Psoas muscle (tissue), 8 donors: ENCODE measurements around the gene ASCC3. TPM values are rescaled to one million over a fixed set of nuclear protein-coding genes. Genes with fewer than 3 reads are reported as not detected.

ENCODE experiments used
- ATAC-seq, 4 donors: fragments of 200-7000 bp; cut with Tn5 transposase; one replicate each; pipeline ENCODE4 v1.9.1; 2020; ENCODE audit warnings: moderate library complexity in 3 of 4, mild to moderate bottlenecking in 2 of 4
- DNase-seq, 2 donors: peaks; one replicate each; pipeline ENCODE4 v3.0.0-alpha.2; 2020
- H3K27ac ChIP-seq: fragments of 200-600 bp; one replicate; pipeline ENCODE4 v1.8.0; 2022
- H3K27me3 ChIP-seq, 3 donors: fragments of 200-600 bp in 1 of 3; one replicate each; pipeline versions ENCODE4 v1.6.1 to v1.8.0; 2013 to 2022; ENCODE audit warnings: low read length in 2 of 3, mild to moderate bottlenecking in 2 of 3, moderate library complexity in 1 of 3; ENCODE audit not compliant: insufficient read depth in 3 of 3
- H3K36me3 ChIP-seq, 2 donors: fragments of 200-600 bp in 1 of 2; one replicate each; pipeline versions ENCODE4 v1.6.1 to v1.8.0; 2013 to 2022; ENCODE audit warnings: low read depth in 1 of 2, mild to moderate bottlenecking in 1 of 2, moderate library complexity in 1 of 2; ENCODE audit not compliant: insufficient read depth in 1 of 2
- H3K4me1 ChIP-seq: fragments of 200-600 bp; one replicate; pipeline ENCODE4 v1.8.0; 2022
- H3K4me3 ChIP-seq: fragments of 200-600 bp; one replicate; pipeline ENCODE4 v1.8.0; 2022; ENCODE audit warnings: mild to moderate bottlenecking
- H3K9me3 ChIP-seq: fragments of 200-600 bp; one replicate; pipeline ENCODE4 v1.8.0; 2022
- WGBS, 3 donors: extraction: QIAGEN DNeasy Blood & Tissue Kit; methylation state at CpG; one replicate each; pipeline versions ENCODE4 v1.1.6 to v1.1.7; 2013; 5-methylcytosine and 5-hydroxymethylcytosine counted together
- intact Hi-C, 2 donors: fragments of 100-400 bp; cut with DNase I; formaldehyde crosslinking; loops; one replicate each; pipeline versions ENCODE4 v1.11.0 to v1.14.2; 2022
- polyA plus RNA-seq, 3 donors: library from polyadenylated mRNA; stranded (reverse); fragments of 200-250 nt; gene quantifications; one replicate each; pipeline ENCODE4 v1.2.3, GENCODE V29; 2013
- total RNA-seq, 4 donors: library from RNA; stranded (reverse); fragmentation: NEBNext Ultra II Directional in 2 of 4; extraction: Animal tissue kit (Norgen Biotek cat#: 25700) in 2 of 4; gene quantifications; one replicate each; pipeline versions ENCODE4 v1.2.1 to v1.2.4, GENCODE V29; 2021 to 2023
- TF ChIP-seq, protein P1 (sequence below): fragments of 200-600 bp; IDR thresholded peaks from one replicate; pipeline ENCODE4 v1.8.0; 2022; ENCODE audit warnings: antibody characterized with exemption
- donor health status: healthy with polysubstance abuse.
- donor health status: DM: no; HTN: no; CAD: no; lungs with moderate emphysema.
- donor health status: Bipolar disorder and iron deficiency.
- donor health status: healthy.
- donor health status: DM: yes; HTN: yes; CAD: no.
- donor health status: DM: no; HTN: no; CAD: no.
- donor health status: DM: no; HTN: no; CAD: no.
- donor health status: DM: yes; HTN: yes; CAD: no.

ASCC3 gene
- total and polyA plus RNA-seq, 7 donors, result 5.1 to 17.9 (median 11.2) TPM

DNA sequence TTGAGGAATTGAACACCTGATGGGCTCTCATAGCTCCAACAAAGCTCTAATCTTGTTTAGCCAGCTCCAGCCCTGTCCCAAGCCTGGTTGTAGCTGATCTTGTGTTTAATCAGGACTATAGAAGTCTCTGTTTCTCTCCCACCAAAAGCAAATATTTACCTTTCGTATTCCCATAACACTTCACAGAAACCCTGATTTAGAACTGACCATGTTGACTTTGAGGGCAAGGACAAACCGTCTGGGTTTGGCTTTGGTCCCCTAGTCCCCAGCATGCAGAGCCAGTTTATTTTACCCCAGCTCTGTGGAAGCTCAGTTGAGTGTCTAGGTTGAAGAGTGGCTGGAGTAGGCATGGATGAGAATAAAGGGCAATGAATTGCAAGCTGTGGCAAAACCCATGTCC, 398.4 kb downstream of the ASCC3 start:
- Histone ChIP-seq H3K36me3 (no peaks in the 10 kb centered on the region), H3K4me1 (no peaks in the 10 kb centered on the region), H3K27ac (no peak overlapping the region), H3K27me3 (no peaks in the 10 kb centered on the region), H3K4me3 (no peak overlapping the region), H3K9me3 (no peaks in the 10 kb centered on the region)
- no peak for DNase-seq
- ATAC-seq, result no peak
- intact Hi-C loops, result loop anchor here (10.0 kb wide), 3 partner anchors 172 to 488 kb away; partner anchors contain the start of gene MCHR2 (in 1 of the 2)
- TF ChIP-seq, protein P1, sequence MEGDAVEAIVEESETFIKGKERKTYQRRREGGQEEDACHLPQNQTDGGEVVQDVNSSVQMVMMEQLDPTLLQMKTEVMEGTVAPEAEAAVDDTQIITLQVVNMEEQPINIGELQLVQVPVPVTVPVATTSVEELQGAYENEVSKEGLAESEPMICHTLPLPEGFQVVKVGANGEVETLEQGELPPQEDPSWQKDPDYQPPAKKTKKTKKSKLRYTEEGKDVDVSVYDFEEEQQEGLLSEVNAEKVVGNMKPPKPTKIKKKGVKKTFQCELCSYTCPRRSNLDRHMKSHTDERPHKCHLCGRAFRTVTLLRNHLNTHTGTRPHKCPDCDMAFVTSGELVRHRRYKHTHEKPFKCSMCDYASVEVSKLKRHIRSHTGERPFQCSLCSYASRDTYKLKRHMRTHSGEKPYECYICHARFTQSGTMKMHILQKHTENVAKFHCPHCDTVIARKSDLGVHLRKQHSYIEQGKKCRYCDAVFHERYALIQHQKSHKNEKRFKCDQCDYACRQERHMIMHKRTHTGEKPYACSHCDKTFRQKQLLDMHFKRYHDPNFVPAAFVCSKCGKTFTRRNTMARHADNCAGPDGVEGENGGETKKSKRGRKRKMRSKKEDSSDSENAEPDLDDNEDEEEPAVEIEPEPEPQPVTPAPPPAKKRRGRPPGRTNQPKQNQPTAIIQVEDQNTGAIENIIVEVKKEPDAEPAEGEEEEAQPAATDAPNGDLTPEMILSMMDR, result no peak
- 47 to 63% (median 57%) methylated on average over 2 of the region's 2 CpGs for WGBS, 3 donors

DNA sequence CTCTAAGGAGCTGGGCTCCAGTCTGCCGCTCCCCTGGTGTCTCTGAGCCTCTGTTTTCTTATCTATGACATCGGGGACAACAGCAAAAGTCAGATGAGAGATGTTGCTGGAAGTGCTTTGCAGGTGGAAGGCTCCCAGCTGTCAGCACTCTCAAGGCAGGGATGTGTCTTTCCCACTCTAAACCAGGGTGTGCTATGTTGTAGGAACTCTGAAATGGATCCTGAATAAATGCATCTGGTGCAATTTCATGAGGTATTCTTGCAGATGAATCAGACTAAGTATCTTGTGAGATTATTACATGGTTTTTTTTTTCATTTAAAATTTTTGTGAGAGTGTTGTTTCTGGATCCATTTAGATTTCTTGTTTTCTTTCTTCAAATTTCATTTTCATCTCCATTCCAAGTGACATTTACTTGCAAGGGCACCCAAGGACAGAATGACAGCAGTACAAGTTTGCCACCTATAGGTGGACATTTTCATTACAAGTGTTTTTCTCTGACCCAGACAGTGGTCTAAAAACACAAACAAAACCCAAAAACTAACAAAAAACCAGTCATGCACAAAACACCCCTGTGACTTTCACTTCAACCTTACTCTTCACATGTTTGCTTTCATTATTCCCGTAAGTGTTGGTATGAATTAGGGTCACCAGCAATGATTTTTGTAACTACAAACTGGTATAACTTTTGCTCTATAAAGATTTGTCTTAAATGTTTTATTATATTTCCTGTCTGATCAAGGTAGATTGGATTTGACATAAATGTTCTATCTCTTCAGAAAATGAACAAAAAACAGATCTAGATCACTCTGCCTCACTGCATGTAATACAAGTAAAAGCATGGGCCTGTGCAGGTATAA, 401.7 kb downstream of the ASCC3 start:
- DNase-seq (no peak), ATAC-seq (peak in 3 of 4 donors; percentile 49 to 87 (median 69))
- Histone ChIP-seq H3K4me1 (no peaks in the 10 kb centered on the region), H3K9me3 (no peaks in the 10 kb centered on the region), H3K27ac (no peak overlapping the region), H3K27me3 (no peaks in the 10 kb centered on the region), H3K4me3 (no peak overlapping the region), H3K36me3 (no peaks in the 10 kb centered on the region)
- intact Hi-C loops, result loop anchor here (2.0 to 10.0 kb wide), 6 partner anchors 175 to 612 kb away; partner anchors contain the start of gene MCHR2 (in 1 of the 2)
- 74 to 76% (median 75%) methylated on average over 3 of the region's 3 CpGs for WGBS, 3 donors
- TF ChIP-seq, protein P1, result peak; percentile 80

DNA sequence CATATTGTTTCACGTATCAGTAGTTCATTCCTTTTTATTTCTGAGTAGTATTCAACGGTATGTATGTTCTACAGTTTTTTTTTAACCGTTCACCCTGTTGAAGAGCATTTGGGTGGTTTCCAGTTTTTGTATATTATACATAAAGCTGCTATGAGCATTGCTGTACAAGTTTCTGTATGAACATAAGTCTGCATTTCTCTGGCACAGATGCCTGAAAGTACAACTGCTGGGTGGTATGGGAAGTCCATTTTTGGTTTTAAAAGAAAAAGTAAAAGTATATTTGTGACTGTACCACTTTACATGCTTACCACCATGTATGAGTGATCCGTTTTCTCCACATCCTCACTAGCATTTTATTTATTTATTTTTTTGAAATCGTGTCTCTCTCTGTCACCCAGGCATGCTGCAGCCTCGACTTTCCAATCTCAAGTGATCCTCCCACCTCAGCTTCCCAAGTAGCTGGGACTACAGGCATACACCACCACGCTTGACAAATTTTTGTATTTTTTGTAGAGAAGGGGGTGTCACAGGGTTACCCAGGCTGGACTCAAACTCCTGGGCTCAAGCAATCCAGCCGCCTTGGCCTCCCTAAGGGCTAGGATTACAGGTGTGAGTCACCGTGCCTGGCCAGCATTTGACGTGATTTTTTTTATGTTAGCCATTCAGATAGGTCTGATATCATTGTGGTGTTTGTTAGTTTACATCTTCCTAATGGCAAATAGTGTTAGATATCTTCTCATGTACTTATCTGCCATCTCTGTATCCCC, 405.4 kb downstream of the ASCC3 start:
- no peak for DNase-seq
- Histone ChIP-seq H3K4me1 (no peaks in the 10 kb centered on the region), H3K27ac (no peak overlapping the region), H3K9me3 (no peaks in the 10 kb centered on the region), H3K27me3 (no peaks in the 10 kb centered on the region), H3K36me3 (no peaks in the 10 kb centered on the region), H3K4me3 (no peak overlapping the region)
- WGBS, 3 donors, result 83 to 87% (median 86%) methylated on average over 10 of the region's 10 CpGs
- intact Hi-C loops, result loop anchor here (5.0 kb wide), 2 partner anchors 358 to 608 kb away; no protein-coding TSS in a partner anchor
- TF ChIP-seq, protein P1, result no peak
- no peak for ATAC-seq

DNA sequence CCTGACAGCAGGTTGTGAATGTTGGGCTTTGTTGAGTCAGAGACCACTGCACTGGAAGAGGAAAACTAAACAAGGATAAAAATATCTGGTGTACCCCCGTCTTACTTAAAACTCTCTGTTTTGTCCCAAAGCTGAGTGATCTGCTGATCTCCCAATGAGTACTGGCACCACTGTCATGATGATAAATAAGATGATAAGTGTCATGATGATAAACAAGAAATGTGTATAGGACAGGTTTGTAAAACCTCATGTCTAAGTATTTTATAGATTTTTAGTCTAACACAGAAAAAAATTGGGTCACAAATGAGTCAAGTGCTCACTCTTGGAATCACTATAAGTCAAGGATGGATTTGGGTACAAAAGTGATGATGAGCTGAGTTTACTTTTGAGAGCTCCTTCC, 407.9 kb downstream of the ASCC3 start:
- Histone ChIP-seq H3K4me1 (no peaks in the 10 kb centered on the region), H3K4me3 (no peak overlapping the region), H3K27ac (no peak overlapping the region), H3K9me3 (no peaks in the 10 kb centered on the region), H3K36me3 (no peaks in the 10 kb centered on the region), H3K27me3 (peaks cover 0 to under 1% (median 0%) of the 10 kb centered on the region in 3 donors)
- TF ChIP-seq, protein P1, result no peak
- intact Hi-C loops, result no loop called here
- no peak for ATAC-seq
- no peak for DNase-seq
- 77 to 84% (median 78%) methylated on average over 1 of the region's 1 CpG for WGBS, 3 donors
